Activated CD8-positive, alpha-beta memory T cell treated with anti-CD3 and anti-CD28 coated beads, Interleukin-2, amount 10 ng/mL, durations not matched to agents 7 days and 5 days (primary cell): ENCODE measurements around the gene CASKIN2. TPM values are rescaled to one million over a fixed set of nuclear protein-coding genes. Genes with fewer than 3 reads are reported as not detected.

Experiments used
- ATAC-seq: fragments of 150-1000 bp; cut with Tn5 transposase; one replicate; pipeline ENCODE4 v1.10.0; 2021; ENCODE audit warnings: moderate library complexity
- CTCF ChIA-PET: fragments of 350-600 bp; sonication (Branson Sonifier 250); formaldehyde crosslinking; loops from one replicate; lab custom pipeline; 2021; ENCODE audit warnings: antibody characterized with exemption; lab: Charles Lee
- DNase-seq: peaks from one replicate; pipeline ENCODE4 v3.0.0-alpha.2; 2020
- H3K27ac Mint-ChIP-seq: one replicate; pipeline ENCODE4 v1.8.0; 2021; ENCODE audit warnings: mild to moderate bottlenecking, mixed read lengths
- H3K27me3 Mint-ChIP-seq: one replicate; pipeline ENCODE4 v1.8.0; 2021; ENCODE audit warnings: mixed read lengths
- H3K36me3 Mint-ChIP-seq: one replicate; pipeline ENCODE4 v1.8.0; 2021; ENCODE audit warnings: mild to moderate bottlenecking, mixed read lengths
- H3K4me1 Mint-ChIP-seq: one replicate; pipeline ENCODE4 v1.8.0; 2021; ENCODE audit warnings: mixed read lengths
- H3K4me3 Mint-ChIP-seq: one replicate; pipeline ENCODE4 v1.8.0; 2021; ENCODE audit warnings: mild to moderate bottlenecking, moderate library complexity, mixed read lengths
- H3K9me3 Mint-ChIP-seq: one replicate; pipeline ENCODE4 v1.8.0; 2022; ENCODE audit warnings: low read depth, mixed read lengths
- total RNA-seq, 2 experiments: library from RNA; stranded (reverse); gene quantifications; one replicate each; pipeline ENCODE4 v1.2.3, GENCODE V29; 2021

The CASKIN2 gene, protein sequence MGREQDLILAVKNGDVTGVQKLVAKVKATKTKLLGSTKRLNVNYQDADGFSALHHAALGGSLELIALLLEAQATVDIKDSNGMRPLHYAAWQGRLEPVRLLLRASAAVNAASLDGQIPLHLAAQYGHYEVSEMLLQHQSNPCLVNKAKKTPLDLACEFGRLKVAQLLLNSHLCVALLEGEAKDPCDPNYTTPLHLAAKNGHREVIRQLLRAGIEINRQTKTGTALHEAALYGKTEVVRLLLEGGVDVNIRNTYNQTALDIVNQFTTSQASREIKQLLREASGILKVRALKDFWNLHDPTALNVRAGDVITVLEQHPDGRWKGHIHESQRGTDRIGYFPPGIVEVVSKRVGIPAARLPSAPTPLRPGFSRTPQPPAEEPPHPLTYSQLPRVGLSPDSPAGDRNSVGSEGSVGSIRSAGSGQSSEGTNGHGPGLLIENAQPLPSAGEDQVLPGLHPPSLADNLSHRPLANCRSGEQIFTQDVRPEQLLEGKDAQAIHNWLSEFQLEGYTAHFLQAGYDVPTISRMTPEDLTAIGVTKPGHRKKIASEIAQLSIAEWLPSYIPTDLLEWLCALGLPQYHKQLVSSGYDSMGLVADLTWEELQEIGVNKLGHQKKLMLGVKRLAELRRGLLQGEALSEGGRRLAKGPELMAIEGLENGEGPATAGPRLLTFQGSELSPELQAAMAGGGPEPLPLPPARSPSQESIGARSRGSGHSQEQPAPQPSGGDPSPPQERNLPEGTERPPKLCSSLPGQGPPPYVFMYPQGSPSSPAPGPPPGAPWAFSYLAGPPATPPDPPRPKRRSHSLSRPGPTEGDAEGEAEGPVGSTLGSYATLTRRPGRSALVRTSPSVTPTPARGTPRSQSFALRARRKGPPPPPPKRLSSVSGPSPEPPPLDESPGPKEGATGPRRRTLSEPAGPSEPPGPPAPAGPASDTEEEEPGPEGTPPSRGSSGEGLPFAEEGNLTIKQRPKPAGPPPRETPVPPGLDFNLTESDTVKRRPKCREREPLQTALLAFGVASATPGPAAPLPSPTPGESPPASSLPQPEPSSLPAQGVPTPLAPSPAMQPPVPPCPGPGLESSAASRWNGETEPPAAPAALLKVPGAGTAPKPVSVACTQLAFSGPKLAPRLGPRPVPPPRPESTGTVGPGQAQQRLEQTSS (N-terminal part only)
- total RNA-seq, result 1 to 10 TPM; 2.3 to 4.5 TPM

DNA sequence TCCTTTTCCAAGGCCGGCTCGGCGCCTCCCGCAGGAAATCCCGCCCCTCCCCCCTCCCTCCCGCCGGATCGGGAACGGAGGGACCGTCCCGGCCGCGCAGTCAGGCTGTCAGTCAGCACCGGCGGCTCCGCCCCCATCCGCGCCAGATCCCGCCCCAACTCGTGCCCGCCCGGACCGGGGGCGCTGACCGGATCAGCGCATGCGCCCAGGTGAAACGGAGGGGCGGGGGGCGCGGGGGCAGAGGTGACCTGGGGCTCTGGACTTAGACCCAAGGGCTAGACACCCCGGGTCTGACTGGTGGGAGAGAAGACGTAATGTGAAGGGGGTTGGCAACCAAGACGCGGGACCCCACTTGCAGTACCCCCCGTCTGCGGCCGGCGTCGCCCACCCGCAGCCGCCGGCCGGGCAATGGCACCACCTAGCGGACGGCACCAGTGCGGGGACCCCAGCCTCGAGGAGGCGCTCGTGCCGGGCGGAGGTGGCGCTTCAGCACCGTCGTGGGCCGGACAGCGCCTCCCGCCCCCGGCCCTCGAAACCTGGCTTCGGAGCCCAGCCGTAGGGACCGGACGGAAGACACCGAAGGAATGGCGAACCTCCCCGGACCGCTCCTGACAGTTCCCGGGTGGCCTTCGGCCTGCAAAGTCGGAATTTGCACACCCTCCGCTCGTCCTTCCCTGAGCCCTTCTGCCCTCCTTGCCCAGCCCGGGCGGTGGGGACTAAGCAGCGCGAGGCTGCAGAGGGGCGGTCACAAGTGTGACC is at the start of gene CASKIN2:
TSS of gene CASKIN2 (minus strand) at position 42 of the 759 bp plus-strand sequence. CDS start 1,733 bp downstream, outside the sequence.
- Mint-ChIP-seq H3K4me1 (peaks cover 24% of the 10 kb centered on the region), H3K36me3 (peaks cover 13% of the 10 kb centered on the region), H3K4me3 (peak within 1 kb of the TSS; percentile 69), H3K27ac (no peak within 1 kb of the TSS), H3K27me3 (no peaks in the 10 kb centered on the region), H3K9me3 (no peaks in the 10 kb centered on the region)
- DNase-seq, result peak; percentile 88
- ATAC-seq, result peak; percentile 56
- CTCF ChIA-PET, result interaction anchor here (0.6 to 4.2 kb wide), 26 partner anchors 9 to 314 kb away, joined by 3 to 27 read pairs (median 6); partner anchors contain the start of genes GRB2, LLGL2, MYO15B and TMEM94

DNA sequence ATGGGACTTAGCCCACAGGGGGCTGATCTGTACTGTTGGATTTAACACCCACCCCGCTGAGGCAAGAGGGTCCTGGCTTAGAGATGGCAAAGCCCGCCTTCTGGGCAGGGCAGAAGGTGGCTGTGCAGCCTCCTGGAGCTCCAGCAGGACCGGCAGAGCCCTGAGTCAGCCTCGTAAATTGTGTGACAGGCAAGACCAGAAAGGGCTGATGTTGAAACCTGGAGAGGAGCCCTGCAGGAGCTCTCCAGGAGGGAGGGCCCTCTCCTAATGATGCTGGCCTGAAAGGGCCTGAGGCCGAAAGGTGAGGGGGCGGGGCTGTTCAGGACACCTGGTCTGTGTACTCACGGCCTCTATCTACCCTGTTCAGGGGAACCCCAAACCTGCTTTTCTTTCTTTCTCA is 49.7 kb upstream of the CASKIN2 start:
- no peak for DNase-seq
- Mint-ChIP-seq H3K4me3 (no peak overlapping the region), H3K36me3 (no peaks in the 10 kb centered on the region), H3K27me3 (no peaks in the 10 kb centered on the region), H3K4me1 (no peaks in the 10 kb centered on the region), H3K27ac (no peak overlapping the region), H3K9me3 (no peaks in the 10 kb centered on the region)
- CTCF ChIA-PET, result interaction anchor here (0.8 to 1.0 kb wide), 2 partner anchors 23 to 68 kb away, joined by 3 read pairs; partner anchors contain the start of gene SMIM5
- no peak for ATAC-seq

DNA sequence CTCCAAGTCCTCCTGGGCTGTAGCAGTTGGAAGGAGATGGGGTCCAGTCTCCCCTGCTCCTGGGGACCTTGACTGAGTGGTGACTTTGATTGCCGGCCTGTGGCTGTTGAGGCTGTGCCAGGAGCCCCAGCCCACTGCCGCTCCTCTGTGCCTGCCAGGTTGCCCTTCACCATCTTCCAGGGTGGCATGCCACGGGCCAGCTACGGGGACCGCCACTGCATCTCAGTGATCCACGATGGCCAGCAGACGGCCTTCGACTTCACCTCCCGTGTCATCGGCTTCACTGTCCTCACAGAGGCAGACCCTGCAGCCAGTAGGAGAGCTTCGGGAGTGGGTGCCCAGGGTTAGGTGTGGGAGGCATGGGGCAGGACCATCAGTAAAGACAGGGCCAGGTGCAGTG is 48.9 kb upstream of the CASKIN2 start:
- CTCF ChIA-PET, result no interaction called here
- Mint-ChIP-seq H3K27ac (no peak overlapping the region), H3K27me3 (no peaks in the 10 kb centered on the region), H3K9me3 (no peaks in the 10 kb centered on the region), H3K4me1 (no peaks in the 10 kb centered on the region), H3K36me3 (no peaks in the 10 kb centered on the region), H3K4me3 (no peak overlapping the region)
- DNase-seq (no peak), ATAC-seq (no peak)

DNA sequence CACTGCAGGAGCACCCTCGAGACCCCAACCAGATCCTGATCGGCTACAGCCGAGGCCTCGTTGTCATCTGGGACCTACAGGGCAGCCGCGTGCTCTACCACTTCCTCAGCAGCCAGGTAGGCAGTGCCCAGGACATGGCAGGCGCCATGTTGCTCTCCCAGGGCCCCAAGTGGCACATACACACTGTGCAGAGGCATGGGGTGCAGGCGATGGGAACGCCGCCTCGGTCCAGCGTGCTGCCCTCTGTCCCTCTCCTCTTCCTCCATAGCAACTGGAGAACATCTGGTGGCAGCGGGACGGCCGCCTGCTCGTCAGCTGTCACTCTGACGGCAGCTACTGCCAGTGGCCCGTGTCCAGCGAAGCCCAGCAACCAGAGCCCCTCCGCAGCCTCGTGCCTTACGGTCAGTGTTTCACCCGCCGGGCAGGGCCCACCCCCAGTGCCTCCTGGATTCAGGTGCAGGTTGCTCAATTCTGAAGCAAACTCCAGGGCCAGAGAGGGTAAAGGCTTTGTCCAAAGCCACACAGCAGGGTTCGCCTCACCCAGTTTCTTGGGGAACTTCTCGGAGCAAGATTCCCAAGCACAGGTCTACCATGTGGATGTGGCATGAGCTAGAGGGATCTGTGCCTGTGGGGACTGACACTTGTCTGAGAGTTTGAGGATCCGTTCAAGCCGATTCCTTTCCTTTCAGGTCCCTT is 47.9 kb upstream of the CASKIN2 start:
- DNase-seq (no peak), ATAC-seq (no peak)
- H3K4me3 Mint-ChIP-seq, result no peak overlapping the region
- no peak overlapping the region for H3K27ac Mint-ChIP-seq
- H3K9me3 Mint-ChIP-seq, result no peaks in the 10 kb centered on the region
- H3K4me1 Mint-ChIP-seq, result no peaks in the 10 kb centered on the region
- H3K27me3 Mint-ChIP-seq, result no peaks in the 10 kb centered on the region
- CTCF ChIA-PET, result no interaction called here
- no peaks in the 10 kb centered on the region for H3K36me3 Mint-ChIP-seq

DNA sequence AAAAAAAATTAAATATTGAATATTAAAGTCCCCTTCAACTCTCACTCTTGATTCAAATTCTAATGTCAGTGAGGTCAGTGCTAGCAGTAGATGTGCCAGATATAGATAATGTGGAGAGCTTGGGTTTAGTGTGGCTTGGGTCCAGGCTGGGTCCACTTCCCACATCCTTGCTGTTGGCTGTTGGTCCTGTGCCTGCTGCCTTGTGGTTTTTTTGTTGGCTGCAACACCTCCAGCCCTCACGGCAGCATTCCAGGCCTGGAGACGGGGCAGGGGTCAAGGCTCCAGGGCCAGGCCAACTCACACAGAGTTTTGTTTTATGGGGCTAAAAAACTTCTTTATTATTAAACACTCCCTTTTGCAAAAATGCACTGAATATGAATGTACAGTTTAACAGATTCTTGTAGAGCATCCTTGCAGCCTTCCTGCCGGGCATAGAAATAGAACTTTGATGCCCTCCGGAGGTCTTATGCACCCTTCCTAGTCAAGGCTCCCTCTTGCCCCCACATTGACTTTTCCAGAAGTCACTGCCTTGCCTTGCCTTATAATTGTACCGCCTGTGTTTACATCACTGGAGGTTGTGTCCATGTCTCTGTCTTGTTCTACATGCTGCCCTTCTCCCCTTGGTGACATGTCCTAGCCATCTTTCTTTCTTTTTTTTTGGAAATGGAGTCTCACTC is 46.7 kb upstream of the CASKIN2 start:
- H3K4me1 Mint-ChIP-seq, result no peaks in the 10 kb centered on the region
- no peaks in the 10 kb centered on the region for H3K27me3 Mint-ChIP-seq
- DNase-seq, result no peak
- ATAC-seq, result no peak
- H3K4me3 Mint-ChIP-seq, result no peak overlapping the region
- no peaks in the 10 kb centered on the region for H3K9me3 Mint-ChIP-seq
- CTCF ChIA-PET, result no interaction called here
- no peaks in the 10 kb centered on the region for H3K36me3 Mint-ChIP-seq
- H3K27ac Mint-ChIP-seq, result no peak overlapping the region

DNA sequence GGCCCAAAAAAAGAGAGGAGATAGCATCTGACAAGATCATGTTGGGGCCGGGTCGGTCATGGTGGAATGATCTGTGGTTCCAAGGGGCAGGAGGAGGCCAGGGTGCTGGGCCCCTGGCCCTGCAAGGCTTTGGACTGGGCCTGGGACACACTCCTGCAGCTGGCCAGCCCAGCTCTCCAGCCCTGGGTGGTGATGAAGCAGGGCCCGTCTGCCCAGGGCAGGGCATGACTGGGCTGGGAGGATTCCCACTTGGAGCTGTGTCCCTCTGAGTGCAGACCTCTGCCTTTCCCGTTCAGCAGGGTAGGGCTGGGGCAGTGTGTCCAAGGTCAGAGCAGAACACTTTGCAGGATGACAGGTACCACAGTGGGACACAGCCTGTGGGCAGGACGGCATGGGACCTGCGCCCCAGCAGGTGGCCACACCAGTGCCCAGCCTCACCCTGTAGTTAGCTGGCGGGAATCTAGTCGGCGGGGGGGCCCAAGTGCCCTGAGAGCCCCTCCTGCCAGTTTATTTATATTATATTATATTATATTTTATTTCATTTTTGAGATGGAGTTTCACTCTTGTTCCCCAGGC is 44.7 kb upstream of the CASKIN2 start:
- no peak overlapping the region for H3K4me3 Mint-ChIP-seq
- CTCF ChIA-PET, result interaction anchor here (1.5 kb wide), 1 partner anchor 41 kb away, joined by 3 read pairs; no protein-coding TSS in a partner anchor
- no peaks in the 10 kb centered on the region for H3K27me3 Mint-ChIP-seq
- H3K9me3 Mint-ChIP-seq, result no peaks in the 10 kb centered on the region
- no peak overlapping the region for H3K27ac Mint-ChIP-seq
- DNase-seq (no peak), ATAC-seq (no peak)
- no peaks in the 10 kb centered on the region for H3K36me3 Mint-ChIP-seq
- no peaks in the 10 kb centered on the region for H3K4me1 Mint-ChIP-seq

DNA sequence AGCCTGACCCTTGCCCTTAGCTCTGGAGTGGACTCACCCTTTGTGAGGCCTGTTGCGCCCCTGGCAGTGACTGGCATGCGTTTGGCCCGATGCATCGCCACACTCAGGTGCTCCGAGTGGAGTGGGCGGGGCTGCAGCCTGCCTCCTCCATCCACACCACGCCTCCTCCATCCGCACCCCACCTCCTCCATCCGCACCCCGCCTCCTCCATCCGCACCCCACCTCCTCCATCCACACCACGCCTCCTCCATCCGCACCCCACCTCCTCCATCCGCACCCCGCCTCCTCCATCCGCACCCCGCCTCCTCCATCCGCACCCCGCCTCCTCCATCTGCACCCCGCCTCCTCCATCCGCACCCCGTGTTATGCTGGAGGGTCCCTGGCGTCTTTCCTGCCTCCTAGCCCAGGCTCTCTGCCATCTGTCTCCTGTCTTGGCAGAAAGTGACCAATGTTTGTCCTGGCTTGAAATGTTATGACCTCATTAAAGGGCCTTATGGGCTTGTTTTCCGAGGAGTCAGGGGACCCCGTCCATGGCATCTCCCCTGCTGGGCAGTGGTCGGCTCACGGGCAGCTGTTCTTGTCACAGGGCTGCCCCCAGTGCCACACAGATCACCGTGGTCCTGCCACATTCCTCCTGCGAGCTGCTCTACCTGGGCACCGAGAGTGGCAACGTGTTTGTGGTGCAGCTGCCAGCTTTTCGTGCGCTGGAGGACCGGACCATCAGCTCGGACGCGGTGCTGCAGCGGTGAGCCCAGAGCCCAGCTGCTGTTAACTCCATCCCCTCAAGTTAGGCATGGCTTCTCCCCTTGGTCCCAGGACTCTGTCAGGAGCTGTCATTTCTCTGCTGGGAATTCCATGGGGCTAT is 43.6 kb upstream of the CASKIN2 start:
- no peak overlapping the region for H3K4me3 Mint-ChIP-seq

DNA sequence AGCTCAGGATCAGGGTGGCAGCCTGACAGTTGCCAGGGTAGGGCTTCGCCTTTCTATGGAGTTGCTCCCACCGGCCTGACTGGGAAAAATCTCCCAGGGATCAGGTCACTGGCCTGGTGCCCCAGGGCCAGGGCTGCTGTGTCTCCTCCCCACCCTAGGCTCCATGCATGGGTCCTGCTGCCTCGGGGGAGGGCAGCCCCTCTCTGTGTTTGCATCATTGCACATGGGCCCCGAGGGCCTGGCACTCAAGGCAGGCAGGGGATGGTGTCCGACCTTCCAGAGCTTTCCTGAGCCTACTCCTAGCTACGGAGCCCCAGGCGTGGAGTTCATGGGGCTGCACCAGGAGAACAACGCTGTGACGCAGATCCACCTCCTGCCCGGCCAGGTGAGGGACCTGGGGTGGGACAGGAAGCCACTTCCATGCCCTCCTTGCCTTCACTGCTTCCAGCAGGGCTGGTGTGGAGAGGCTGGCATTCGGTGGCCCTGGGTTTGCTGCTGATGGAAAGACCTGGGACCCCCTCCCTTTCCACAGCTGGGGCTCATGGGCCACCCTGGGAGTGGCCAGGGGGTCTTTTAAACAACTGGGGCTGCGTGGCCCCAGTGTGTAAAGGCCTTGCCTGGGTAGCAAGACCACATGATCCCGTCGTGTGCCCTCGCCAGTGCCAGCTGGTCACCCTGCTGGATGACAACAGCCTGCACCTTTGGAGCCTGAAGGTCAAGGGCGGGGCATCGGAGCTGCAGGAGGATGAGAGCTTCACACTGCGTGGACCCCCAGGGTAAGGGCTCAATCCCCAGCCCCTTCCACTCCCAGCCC is 42.7 kb upstream of the CASKIN2 start:
- Mint-ChIP-seq H3K36me3 (no peaks in the 10 kb centered on the region), H3K9me3 (no peaks in the 10 kb centered on the region), H3K27ac (no peak overlapping the region), H3K4me3 (no peak overlapping the region), H3K27me3 (no peaks in the 10 kb centered on the region), H3K4me1 (no peaks in the 10 kb centered on the region)
- DNase-seq (no peak), ATAC-seq (no peak)
- CTCF ChIA-PET, result no interaction called here

More for the DNA sequence above, 43.6 kb upstream of the CASKIN2 start:
- Mint-ChIP-seq H3K9me3 (no peaks in the 10 kb centered on the region), H3K27ac (no peak overlapping the region), H3K27me3 (no peaks in the 10 kb centered on the region), H3K36me3 (no peaks in the 10 kb centered on the region), H3K4me1 (no peaks in the 10 kb centered on the region)
- no peak for DNase-seq
- CTCF ChIA-PET, result no interaction called here
- no peak for ATAC-seq

DNA sequence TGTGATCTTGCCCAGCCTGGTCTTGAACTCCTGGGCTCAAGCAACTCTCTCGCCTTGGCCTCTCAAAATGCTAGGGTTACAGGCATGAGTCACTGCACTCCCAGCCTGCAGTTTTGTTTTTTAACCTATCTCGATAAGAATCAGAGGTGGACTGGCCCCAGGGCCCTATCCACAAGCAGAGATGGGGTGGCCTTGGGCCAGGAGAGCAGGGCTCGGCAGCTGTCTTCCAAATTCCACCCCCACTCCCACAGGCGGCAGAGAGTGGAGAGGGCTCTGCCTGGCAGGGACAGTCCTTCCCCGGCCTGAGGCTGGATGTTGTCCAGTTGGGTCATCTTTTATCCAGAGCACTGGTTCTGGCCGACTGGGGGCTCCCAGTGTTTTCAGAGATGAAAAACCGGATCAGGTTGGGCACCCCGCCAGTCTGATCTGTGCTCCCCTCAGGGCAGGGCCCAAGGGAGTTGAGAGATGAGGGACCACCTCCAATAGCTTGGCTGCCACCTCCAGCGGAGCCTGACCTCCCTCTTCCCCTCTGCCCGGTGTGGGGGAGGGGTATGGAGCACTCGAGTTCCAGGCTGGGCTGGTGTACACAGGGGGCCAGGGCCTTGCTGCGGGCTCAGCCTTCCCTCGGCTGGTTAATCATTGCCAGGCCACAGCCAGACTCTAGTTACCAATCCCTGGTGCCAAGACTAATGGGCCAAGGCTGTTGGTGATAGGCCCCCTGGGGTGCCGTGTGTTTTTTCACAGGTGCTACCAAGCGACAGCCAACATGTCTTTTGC is 41.9 kb upstream of the CASKIN2 start:
- H3K27ac Mint-ChIP-seq, result no peak overlapping the region
- H3K4me3 Mint-ChIP-seq, result no peak overlapping the region
- CTCF ChIA-PET, result no interaction called here
- H3K9me3 Mint-ChIP-seq, result no peaks in the 10 kb centered on the region
- no peak for DNase-seq
- H3K36me3 Mint-ChIP-seq, result no peaks in the 10 kb centered on the region
- H3K27me3 Mint-ChIP-seq, result no peaks in the 10 kb centered on the region
- no peaks in the 10 kb centered on the region for H3K4me1 Mint-ChIP-seq
- ATAC-seq, result no peak

DNA sequence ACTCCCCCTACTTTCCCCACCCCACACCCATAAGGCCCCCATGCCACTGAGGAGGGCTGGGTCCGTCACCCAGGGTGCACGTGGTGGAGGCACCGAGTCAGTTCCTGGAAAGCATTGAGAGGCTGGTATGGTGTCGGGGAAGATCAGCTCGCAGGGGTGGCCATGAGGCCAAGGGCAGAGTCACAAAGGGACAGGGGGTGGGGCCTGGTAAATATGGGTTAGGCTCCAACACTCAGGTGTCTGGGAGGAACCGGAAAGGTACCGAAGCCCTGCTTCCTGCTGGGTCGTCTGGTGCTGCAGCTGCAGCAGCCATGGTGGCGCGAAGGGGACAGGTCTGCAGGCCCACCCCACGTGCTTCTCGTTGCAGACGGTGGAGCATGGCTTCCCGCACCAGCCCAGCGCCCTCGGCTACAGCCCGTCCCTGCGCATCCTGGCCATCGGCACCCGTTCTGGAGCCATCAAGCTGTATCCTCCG is 40.4 kb upstream of the CASKIN2 start:
- no peaks in the 10 kb centered on the region for H3K9me3 Mint-ChIP-seq
- H3K27me3 Mint-ChIP-seq, result no peaks in the 10 kb centered on the region
- no peaks in the 10 kb centered on the region for H3K36me3 Mint-ChIP-seq
- CTCF ChIA-PET, result no interaction called here
- H3K4me1 Mint-ChIP-seq, result no peaks in the 10 kb centered on the region
- H3K27ac Mint-ChIP-seq, result no peak overlapping the region
- DNase-seq (no peak), ATAC-seq (no peak)
- H3K4me3 Mint-ChIP-seq, result no peak overlapping the region
